Tongue (tissue), 2 donors: ENCODE data around the gene PSIP1. TPM values are rescaled to one million over a fixed set of nuclear protein-coding genes. Genes with fewer than 3 reads are reported as not detected.
"Not testable (repeated sequence)": the region's sequence is repeated elsewhere in the genome, so short reads cannot be mapped to it uniquely, and the experiment has no call there.

ENCODE experiments used
- DNase-seq: peaks from one replicate; pipeline ENCODE4 v3.0.0-alpha.2; 2015
- total RNA-seq: library from RNA; depleted of rRNA; stranded (reverse); fragments of >200 nt; gene quantifications from one replicate; pipeline ENCODE4 v1.2.3, GENCODE V29; 2014

Gene PSIP1
- total RNA-seq, 1 donor from 2014 or later: 56.1 TPM

- DNase-seq: no peak
These were observed 9.0 kb downstream of the PSIP1 start for GRCh38 chr9:15501803-15502202.

DNA sequence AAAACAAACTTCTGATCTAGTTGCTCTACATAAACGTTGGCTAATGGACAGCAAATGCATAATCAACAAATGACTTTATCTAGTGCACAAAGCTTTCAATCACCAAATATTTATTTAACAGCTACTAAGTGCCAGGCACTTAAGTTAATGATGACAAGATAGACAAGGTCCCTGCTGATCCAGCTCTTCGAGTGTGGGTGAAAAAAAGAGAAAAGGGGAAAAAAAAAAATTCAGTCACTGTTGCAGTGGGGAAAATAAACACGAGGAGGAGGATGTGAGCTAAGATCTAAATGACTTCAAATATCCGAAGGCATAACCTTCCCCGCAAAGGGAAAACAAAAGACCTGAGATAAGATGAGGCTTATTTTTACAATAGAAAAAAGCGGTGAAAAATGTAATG lies 9.6 kb downstream of the PSIP1 start:
- DNase-seq: no peak

DNA sequence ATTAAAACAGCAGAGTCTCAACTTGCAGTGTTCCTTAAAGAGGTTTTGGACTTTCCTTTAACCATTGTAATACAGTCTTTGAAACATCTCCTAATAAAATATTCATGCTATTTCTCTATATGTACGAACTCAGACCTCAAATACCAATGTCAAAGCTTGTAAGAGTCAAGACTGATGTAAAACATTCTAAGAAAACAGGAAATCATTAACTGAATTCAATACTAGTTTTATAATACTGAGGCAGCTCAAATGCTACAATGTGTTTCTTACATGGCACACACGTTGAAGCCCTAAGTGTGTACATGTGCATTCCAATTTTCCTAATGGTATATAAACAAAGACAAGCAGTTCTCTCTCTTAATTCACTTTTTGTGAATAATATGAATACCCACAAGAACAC lies 11.6 kb downstream of the PSIP1 start:
- DNase-seq: no peak

DNA sequence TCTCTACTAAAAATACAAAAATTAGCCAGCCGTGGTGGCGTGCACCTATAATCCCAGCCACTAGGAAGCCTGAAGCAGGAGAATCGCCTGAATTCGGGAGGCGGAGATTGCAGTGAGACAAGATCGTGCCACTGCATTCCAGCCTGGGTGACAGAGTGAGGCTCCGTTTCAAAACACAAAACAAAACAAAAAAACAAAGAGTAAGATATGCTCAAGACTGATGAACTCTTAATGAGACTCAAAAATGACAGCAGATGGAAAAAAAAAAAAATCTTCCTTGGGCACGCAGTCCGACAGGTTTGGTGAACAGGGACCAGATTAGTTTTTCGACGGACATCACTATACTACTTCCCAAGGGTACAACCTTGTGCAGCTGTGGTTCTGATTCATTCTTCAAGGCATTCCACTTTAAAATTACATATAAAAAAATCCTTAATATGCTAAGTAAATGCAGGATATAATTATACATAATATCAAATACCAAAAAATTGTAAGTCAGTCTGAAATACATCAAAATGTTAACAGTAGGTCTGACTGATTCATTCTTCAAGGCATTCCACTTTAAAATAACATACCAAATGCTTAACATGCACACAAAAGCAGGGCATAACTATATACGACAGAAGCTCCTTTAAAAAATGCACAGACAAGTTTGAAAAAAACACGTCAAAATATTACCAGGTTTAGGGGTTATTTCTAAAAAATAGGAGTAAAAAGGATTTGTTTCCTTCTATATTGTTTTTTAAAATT lies 12.3 kb downstream of the PSIP1 start:
- DNase-seq: no peak

- no peak for DNase-seq
These were observed 18.2 kb downstream of the PSIP1 start for GRCh38 chr9:15492485-15493150.

DNA sequence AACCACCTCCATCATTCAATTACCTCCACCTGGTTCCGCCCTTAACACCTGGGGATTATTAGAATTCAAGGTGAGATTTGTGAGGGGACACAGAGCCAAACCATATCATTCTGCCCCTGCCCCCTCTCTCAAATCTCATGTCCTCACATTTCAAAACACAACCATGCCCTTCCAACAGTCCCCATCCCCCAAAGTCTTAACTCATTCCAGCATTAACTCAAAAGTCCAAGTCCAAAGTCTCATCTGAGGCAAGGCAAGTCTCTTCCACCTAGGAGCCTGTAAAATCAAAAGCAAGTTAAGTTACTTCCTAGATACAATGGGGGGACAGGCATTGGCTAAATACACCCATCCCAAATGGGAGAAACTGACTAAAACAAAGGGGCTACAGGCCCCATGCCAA lies 18.8 kb downstream of the PSIP1 start:
- DNase-seq: no peak

GRCh38 chr9:15485836-15486666 lies 24.7 kb downstream of the PSIP1 start:
- DNase-seq: peak; percentile 38

DNA sequence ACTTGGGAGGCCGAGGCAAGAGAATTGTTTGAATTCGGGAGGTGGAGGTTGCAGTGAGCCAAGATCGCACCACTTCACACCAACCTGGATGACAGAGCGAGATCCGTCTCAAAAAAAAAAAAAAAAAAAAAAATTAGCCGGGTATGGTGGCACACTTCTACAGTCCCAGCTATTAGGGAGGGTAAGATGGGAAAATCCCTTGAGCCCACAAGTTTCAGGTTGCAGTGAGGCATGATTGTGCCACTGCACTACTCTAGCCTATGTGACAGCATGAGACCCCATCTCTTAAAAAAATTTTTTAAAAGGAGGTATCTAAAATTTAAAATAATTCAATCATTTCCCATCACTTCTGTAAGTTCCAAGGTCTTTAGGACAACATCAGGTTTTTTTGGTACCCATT lies 26.0 kb downstream of the PSIP1 start:
- no peak for DNase-seq

GRCh38 chr9:15482146-15482545 lies 28.6 kb downstream of the PSIP1 start:
- DNase-seq: no peak

- DNase-seq: no peak
These were observed 30.7 kb downstream of the PSIP1 start for GRCh38 chr9:15480028-15480427.

DNA sequence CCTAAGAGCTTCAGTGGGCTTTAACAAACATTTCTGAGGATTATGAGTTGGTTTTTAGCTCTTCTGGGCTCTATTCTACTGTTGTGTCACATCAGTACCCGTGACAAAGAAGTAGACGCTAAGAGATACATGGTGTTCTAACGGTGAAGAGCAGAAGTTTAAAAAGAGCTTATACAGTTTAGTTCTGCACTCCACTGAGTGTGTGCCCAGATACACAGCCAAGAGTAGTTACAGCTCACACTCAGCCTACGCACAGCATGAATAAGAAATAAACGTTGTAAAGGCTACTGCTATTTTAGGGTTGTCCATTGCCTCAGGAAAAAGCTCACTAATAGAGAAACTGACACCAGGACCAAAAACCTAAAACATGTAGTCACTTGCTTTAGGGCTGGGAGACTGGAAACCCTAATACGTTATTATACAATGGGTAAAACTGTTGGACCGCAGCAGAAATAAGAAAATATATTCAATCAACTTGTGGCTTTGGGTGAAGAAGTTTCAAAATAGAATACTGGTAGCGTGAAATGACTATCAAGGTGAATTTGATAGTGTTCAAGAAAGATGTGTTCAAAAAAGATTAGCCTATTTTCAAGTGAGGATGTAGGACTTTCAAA lies 34.7 kb downstream of the PSIP1 start:
- no peak for DNase-seq

DNA sequence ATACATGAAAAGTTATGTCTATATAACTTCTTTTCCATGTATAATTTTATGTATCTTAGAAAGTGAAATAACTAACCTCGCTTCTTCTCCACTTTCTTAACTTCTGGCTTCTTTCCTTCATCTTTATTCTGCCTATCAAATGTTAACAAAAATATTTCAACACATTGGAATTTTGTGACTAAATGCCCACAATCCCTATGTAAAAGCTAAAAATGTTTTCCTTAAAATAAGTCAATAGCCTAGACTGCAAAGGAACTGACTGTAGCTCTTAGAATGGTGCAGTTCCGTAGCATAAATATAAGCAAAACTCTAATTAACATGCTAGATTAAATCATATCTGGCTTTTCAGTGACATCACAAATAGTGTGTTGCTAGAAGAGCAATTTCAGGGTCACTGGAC lies 40.9 kb downstream of the PSIP1 start:
- DNase-seq: no peak

GRCh38 chr9:15469406-15469805 lies 41.4 kb downstream of the PSIP1 start:
- DNase-seq: no peak

DNA sequence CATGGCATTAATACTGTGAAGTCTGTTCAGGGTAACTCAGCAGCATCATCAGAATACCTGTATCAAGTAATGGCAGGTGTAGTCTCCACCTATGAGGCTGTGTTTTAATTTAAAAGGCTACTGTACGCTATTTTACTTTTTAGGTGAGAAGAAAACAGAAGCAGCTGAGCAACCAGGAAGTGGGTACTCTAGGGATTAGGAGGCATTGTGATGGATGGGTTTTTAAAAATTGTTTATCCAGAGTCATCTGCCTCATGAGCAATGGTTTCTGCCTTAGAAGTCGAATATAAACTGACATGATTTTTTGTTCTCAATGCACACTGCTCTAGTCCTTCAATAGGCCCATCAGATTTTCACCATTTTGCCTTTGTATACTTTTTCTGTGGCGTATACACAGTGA lies 42.6 kb downstream of the PSIP1 start:
- DNase-seq: no peak

DNA sequence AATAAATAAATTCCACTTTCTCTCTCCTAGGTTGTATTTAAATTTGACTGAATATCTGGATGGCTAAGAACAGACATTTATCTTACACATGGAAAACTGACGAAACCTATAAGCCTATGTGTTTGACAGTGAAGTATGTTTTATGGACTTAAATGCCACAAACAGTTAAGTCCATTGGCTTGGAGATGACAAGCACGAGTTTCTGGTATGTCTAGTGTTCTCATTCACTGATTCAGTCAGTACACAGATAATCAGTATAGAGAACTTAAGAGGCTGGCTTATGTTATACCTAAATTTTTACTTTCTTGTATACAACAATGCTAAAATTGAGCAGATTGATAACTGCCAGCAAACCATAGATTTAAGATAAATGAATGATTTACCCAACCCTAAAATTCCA lies 49.2 kb downstream of the PSIP1 start:
- no peak for DNase-seq

- no peak for DNase-seq
These were observed 49.7 kb downstream of the PSIP1 start for GRCh38 chr9:15461056-15461455.

DNA sequence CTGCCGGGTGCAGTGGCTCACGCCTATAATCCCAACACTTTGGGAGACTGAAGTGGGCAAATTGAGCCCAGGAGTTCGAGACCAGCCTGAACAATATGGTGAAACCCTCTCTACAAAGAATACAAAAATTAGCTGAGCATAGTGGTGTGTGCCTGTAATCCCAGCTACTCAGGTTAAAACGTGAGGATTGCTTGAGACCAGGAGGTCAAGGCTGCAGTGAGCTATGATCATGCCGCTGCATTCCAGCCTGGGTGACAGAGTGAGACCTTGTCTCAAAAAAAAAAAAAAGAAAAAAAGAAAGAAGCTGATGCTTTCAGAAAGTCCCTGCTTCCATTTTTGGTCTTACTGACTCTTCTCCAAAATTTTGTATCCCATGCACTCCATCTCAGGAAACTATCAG lies 56.8 kb downstream of the PSIP1 start:
- no peak for DNase-seq

- no peak for DNase-seq
These were observed 66.6 kb downstream of the PSIP1 start for GRCh38 chr9:15444141-15444540.

DNA sequence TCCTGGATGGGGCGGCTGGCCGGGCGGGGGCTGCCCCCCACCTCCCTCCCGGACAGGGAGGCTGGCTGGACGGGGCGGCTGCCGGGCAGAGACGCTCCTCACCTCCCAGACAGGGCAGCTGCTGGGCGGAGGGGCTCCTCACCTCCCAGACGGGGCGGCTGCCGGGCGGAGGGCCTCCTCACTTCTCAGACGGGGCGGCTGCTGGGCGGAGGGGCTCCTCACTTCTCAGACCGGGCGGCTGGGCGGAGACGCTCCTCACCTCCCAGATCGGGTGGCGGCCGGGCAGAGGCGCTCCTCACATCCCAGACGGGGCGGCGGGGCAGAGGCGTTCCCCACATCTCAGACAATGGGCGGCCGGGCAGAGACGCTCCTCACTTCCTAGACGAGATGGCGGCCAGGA lies 68.5 kb downstream of the PSIP1 start:
- DNase-seq: not testable (repeated sequence)

DNA sequence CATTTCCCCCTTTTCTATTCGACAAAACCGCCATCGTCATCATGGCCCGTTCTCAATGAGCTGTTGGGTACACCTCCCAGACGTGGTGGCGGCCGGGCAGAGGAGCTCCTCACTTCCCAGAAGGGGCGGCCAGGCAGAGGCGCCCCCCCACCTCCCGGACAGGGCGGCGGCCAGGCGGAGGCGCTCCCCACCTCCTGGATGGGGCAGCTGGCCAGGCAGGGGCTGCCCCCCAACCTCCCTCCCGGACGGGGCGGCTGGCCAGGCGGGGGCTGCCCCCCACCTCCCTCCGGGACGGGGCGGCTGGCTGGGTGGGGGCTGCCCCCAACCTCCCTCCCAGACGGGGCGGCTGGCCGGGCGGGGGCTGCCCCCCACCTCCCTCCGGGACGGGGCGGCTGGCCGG lies 68.9 kb downstream of the PSIP1 start:
- DNase-seq: not testable (repeated sequence)

GRCh38 chr9:15438891-15439290 lies 71.9 kb downstream of the PSIP1 start:
- DNase-seq: no peak

DNA sequence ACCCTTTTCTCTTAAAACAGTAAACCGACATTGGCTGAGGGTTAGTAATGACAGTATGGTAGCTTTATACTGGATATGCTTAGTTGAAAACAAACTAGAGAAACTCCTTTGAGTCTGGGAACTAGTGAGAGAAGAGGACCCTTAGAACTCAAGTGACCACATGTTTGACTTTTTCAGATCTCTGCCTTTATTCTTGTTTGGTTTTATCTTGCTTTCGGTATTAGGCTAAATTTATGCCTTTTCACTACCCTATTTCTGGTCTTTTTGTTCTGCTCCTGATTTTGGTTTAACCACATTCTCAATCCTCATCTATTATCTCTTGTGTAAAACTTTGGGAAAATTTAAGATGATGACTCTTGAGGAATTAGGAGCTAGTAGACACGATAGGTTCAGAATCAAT lies 77.1 kb downstream of the PSIP1 start:
- no peak for DNase-seq

DNA sequence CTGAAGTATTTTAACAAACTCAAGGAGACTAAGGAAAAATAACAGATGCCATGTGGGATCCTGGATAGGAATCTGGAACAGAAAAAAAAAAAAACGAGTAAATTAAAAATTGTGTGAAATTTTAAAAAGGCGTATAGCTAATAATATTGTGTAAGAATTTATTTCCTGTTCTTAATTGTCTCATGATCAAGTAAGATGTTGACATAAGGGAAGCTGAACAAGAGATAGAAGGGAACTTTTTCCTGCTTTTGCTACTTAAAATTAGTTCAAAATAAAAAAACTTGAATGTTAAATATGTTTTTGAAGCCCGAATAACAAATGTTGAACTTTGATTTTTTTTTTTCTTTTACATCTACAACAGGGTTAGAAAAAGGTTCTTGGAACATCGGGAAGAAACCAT lies 77.6 kb downstream of the PSIP1 start:
- DNase-seq: no peak
